PC-3 (cell line): ENCODE data around the gene PTPRN. TPM values are rescaled to one million over a fixed set of nuclear protein-coding genes. Genes with fewer than 3 reads are reported as not detected.

Source experiments
- ATAC-seq: fragments of 200-7000 bp; cut with Tn5 transposase; 2 replicates; pipeline ENCODE4 v1.9.1; 2020; ENCODE audit warnings: mild to moderate bottlenecking, moderate library complexity
- BruUV-seq: library from RNA; stranded (reverse); fragments of 400-500 nt; replicated peaks from 2 replicates; lab custom pipeline; 2021; lab: Mats Ljungman, UMichigan
- CTCF ChIA-PET: fragments of 300-600 bp; sonication (Branson Sonifier 250); formaldehyde crosslinking; loops from one replicate; lab custom pipeline; 2022; ENCODE audit warnings: antibody characterized with exemption; lab: Charles Lee
- POLR2A ChIA-PET: fragments of 300-600 bp; sonication (Branson Sonifier 250); formaldehyde crosslinking; loops from one replicate; lab custom pipeline; 2022; ENCODE audit warnings: antibody characterized with exemption; ENCODE audit not compliant: unreplicated experiment; lab: Charles Lee
- DNase-seq: peaks from one replicate; pipeline ENCODE4 v3.0.0-alpha.2; 2015
- H2AFZ ChIP-seq: fragments of 300-600 bp; sonication (generic); 2 replicates; pipeline ENCODE4 v1.6.0; 2016; ENCODE audit warnings: antibody characterized with exemption, low read length
- H3F3A ChIP-seq: fragments of 300-600 bp; sonication (generic); one replicate; pipeline ENCODE4 v1.6.0; 2017; ENCODE audit warnings: antibody characterized with exemption, low read length, control low read depth, mild to moderate bottlenecking; ENCODE audit not compliant: unreplicated experiment
- H3K27ac ChIP-seq: fragments of 300-600 bp; sonication (generic); 2 replicates; pipeline ENCODE4 v1.5.1; 2016; ENCODE audit warnings: mild to moderate bottlenecking, low read length
- H3K27me3 ChIP-seq: fragments of 300-600 bp; sonication (generic); 2 replicates; pipeline ENCODE4 v1.6.1; 2016; ENCODE audit warnings: low read length, mixed read lengths
- H3K36me3 ChIP-seq: fragments of 300-600 bp; sonication (generic); 2 replicates; pipeline ENCODE4 v1.6.1; 2016; ENCODE audit warnings: low read depth, mixed run types, low read length, mixed read lengths
- H3K4me1 ChIP-seq: fragments of 300-600 bp; sonication (generic); 2 replicates; pipeline ENCODE4 v1.5.1; 2016; ENCODE audit warnings: low read length; ENCODE audit not compliant: insufficient read depth
- H3K4me2 ChIP-seq: fragments of 300-600 bp; sonication (generic); 2 replicates; pipeline ENCODE4 v1.6.0; 2016; ENCODE audit warnings: low read length
- H3K4me3 ChIP-seq: fragments of 300-600 bp; sonication (generic); 2 replicates; pipeline ENCODE4 v1.5.1; 2016; ENCODE audit warnings: mild to moderate bottlenecking, low read length, mixed read lengths
- H3K79me2 ChIP-seq: fragments of 300-600 bp; sonication (generic); 2 replicates; pipeline ENCODE4 v1.6.1; 2017; ENCODE audit warnings: low read length, mixed read lengths
- H3K9ac ChIP-seq: fragments of 300-600 bp; sonication (generic); 2 replicates; pipeline ENCODE4 v1.6.0; 2016; ENCODE audit warnings: mild to moderate bottlenecking, low read length
- H3K9me2 ChIP-seq: fragments of 300-600 bp; sonication (generic); replicated peaks from 2 replicates; pipeline ENCODE4 v1.6.1; 2016; ENCODE audit warnings: mixed run types, low read length, mixed read lengths
- H3K9me3 ChIP-seq: fragments of 300-600 bp; sonication (generic); 2 replicates; pipeline ENCODE4 v1.6.1; 2016; ENCODE audit warnings: low read length, mixed read lengths
- H4K20me1 ChIP-seq: fragments of 300-600 bp; sonication (generic); 2 replicates; pipeline ENCODE4 v1.6.1; 2016; ENCODE audit warnings: low read length, mixed read lengths
- EZH2 ChIP-seq: fragments of 300-600 bp; sonication (generic); IDR thresholded peaks from one replicate; pipeline ENCODE4 v1.6.1; 2017; ENCODE audit warnings: antibody characterized with exemption, mild to moderate bottlenecking, low read length; ENCODE audit not compliant: unreplicated experiment
- EZH2phosphoT487 ChIP-seq: fragments of 300-600 bp; sonication (generic); IDR thresholded peaks from 2 replicates; pipeline ENCODE4 v1.6.1; 2018; ENCODE audit warnings: mild to moderate bottlenecking, antibody characterized with exemption, low read length, borderline replicate concordance
- intact Hi-C: fragments of 100-400 bp; cut with micrococcal nuclease; formaldehyde crosslinking; loops from 2 replicates; pipeline ENCODE4 v1.9.0; 2023
- total RNA-seq: library from RNA; depleted of rRNA; stranded (reverse); fragments of >200 nt; gene quantifications from 2 replicates; pipeline ENCODE4 v1.2.3, GENCODE V29; 2014
- TF ChIP-seq, protein P1 (sequence below): fragments of 300-600 bp; sonication (generic); conservative IDR thresholded peaks from 2 replicates; pipeline ENCODE4 v1.5.1; 2017; ENCODE audit warnings: antibody characterized with exemption, low read depth, mild to moderate bottlenecking, low read length

Gene PTPRN
- total RNA-seq, 1 experiment from 2014 or later: 0.07 TPM

DNA sequence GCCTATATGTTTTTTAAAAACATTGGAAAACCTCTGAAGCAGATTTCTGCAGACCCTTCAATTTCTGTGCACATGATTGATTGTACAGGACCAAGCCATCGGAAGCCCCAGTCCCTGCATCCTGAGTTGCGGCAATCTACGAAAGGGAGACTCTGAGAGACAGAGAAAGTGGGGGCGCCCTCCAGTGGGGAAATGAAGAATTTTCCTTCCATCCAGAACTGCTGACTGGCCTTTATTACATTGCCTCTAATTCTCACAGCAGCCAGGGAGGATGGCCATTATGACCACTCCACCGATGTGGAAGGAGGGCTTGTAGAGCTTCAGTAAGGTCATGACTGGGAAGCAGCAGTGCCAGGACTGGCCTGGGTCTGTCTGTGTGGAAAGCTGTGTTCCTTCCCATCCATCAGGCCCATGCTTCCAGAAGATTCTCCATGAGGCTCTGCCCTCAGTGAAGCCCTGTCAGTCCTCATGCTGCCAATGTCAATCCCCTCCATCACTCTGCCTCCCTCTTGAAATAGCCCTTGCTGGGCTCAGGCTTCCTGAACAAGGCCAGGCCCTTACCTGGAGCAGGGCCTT, 43.3 kb upstream of the PTPRN start:
- intact Hi-C loops: no loop called here
- BruUV-seq: no TSS peak
- Histone ChIP-seq H3K9me3 (no peaks in the 10 kb centered on the region), H3K9me2 (no peaks in the 10 kb centered on the region), H3K9ac (no peak overlapping the region), H2AFZ (no peak overlapping the region), H3K27me3 (no peaks in the 10 kb centered on the region), H3K79me2 (no peaks in the 10 kb centered on the region), H3F3A (no peaks in the 10 kb centered on the region), H3K4me2 (no peak overlapping the region), H3K27ac (no peak overlapping the region), H3K4me1 (no peaks in the 10 kb centered on the region), H4K20me1 (no peaks in the 10 kb centered on the region), H3K36me3 (no peaks in the 10 kb centered on the region), H3K4me3 (no peak overlapping the region)
- peak; percentile 80 for DNase-seq
- ATAC-seq: peak; percentile 90
- TF ChIP-seq EZH2 (no peak), EZH2phosphoT487 (no peak)
- TF ChIP-seq, protein P1, sequence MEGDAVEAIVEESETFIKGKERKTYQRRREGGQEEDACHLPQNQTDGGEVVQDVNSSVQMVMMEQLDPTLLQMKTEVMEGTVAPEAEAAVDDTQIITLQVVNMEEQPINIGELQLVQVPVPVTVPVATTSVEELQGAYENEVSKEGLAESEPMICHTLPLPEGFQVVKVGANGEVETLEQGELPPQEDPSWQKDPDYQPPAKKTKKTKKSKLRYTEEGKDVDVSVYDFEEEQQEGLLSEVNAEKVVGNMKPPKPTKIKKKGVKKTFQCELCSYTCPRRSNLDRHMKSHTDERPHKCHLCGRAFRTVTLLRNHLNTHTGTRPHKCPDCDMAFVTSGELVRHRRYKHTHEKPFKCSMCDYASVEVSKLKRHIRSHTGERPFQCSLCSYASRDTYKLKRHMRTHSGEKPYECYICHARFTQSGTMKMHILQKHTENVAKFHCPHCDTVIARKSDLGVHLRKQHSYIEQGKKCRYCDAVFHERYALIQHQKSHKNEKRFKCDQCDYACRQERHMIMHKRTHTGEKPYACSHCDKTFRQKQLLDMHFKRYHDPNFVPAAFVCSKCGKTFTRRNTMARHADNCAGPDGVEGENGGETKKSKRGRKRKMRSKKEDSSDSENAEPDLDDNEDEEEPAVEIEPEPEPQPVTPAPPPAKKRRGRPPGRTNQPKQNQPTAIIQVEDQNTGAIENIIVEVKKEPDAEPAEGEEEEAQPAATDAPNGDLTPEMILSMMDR: peak; percentile 82
- CTCF ChIA-PET: interaction anchor here (0.7 kb wide), 1 partner anchor 376 kb away, joined by 4 read pairs; no protein-coding TSS in a partner anchor
- POLR2A ChIA-PET: no interaction called here

DNA sequence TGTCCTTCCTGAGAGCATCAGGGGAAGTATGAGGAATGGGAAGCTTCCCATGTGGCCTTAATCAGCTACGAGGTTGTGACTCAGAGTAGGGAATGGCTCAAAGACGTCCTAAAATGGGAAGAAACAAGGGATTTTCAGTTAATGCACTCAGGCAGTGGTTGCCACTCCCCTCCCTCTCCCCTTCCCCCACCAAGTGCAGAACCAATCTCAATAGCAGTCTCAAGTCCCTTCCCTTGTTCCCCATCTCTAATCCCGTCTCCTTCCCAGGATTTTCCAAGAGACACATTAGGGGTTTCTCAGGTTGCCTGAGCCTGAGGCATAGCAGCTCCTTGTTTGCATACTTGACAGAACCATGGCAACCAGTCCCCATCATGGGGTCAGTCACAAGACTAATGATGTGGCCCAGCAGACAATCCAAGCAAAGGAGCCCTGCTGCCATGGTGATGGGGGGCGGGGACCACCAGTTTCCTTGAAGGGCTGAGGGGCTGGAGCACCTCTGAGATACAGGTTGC, 41.6 kb upstream of the PTPRN start:
- no peaks in the 10 kb centered on the region for H3K4me1 ChIP-seq
- H3K27me3 ChIP-seq: no peaks in the 10 kb centered on the region
- no peak overlapping the region for H2AFZ ChIP-seq
- BruUV-seq: no TSS peak
- no peaks in the 10 kb centered on the region for H3K9me2 ChIP-seq
- no peak overlapping the region for H3K9ac ChIP-seq
- TF ChIP-seq EZH2 (no peak), EZH2phosphoT487 (no peak)
- TF ChIP-seq, protein P1: no peak
- H4K20me1 ChIP-seq: no peaks in the 10 kb centered on the region
- no peak overlapping the region for H3K27ac ChIP-seq
- ATAC-seq (no peak), DNase-seq (no peak)
- H3K79me2 ChIP-seq: no peaks in the 10 kb centered on the region
- intact Hi-C loops: no loop called here
- ChIA-PET CTCF (interaction anchor here (0.6 kb wide), 1 partner anchor 93 kb away, joined by 3 read pairs; no protein-coding TSS in a partner anchor), POLR2A (interaction anchor here (0.6 kb wide), 1 partner anchor 37 kb away, joined by 12 read pairs; no protein-coding TSS in a partner anchor)
- no peaks in the 10 kb centered on the region for H3K36me3 ChIP-seq
- H3K9me3 ChIP-seq: no peaks in the 10 kb centered on the region
- no peak overlapping the region for H3K4me3 ChIP-seq
- H3K4me2 ChIP-seq: no peak overlapping the region
- no peaks in the 10 kb centered on the region for H3F3A ChIP-seq

DNA sequence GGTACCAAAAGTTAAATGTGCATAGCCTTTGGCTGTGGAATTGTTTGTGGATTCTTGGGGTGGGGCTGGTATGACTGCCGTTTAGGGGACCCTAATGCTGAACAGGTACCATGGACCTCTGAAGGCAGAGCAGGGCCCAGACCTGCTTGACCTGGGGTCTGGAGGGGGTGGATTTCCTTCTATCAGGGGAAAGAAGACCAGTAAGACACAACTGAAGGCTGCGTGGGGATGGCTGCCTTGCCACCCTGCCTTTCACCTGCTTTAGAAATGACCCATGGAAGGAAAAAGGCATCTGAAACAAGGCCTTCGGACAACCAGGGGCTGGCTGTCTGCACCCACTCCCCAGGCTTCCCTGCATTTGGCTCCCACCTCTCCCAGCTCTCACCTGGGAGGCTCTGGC, 41.0 kb upstream of the PTPRN start:
- H3K9me2 ChIP-seq: no peaks in the 10 kb centered on the region
- intact Hi-C loops: no loop called here
- H3K79me2 ChIP-seq: no peaks in the 10 kb centered on the region
- no peak overlapping the region for H3K4me2 ChIP-seq
- H3K27me3 ChIP-seq: no peaks in the 10 kb centered on the region
- no peak overlapping the region for H3K27ac ChIP-seq
- H3K9ac ChIP-seq: no peak overlapping the region
- ChIA-PET POLR2A (interaction anchor here (0.6 kb wide), 1 partner anchor 238 kb away, joined by 6 read pairs; no protein-coding TSS in a partner anchor), CTCF (interaction anchor here (1.0 kb wide), 1 partner anchor 25 kb away, joined by 3 read pairs; no protein-coding TSS in a partner anchor)
- no peak overlapping the region for H3K4me3 ChIP-seq
- ATAC-seq: no peak
- DNase-seq: no peak
- H3K4me1 ChIP-seq: no peaks in the 10 kb centered on the region
- BruUV-seq: no TSS peak
- no peaks in the 10 kb centered on the region for H3F3A ChIP-seq
- no peaks in the 10 kb centered on the region for H3K9me3 ChIP-seq
- no peaks in the 10 kb centered on the region for H4K20me1 ChIP-seq
- H2AFZ ChIP-seq: no peak overlapping the region
- TF ChIP-seq EZH2 (no peak), EZH2phosphoT487 (no peak)
- TF ChIP-seq, protein P1: no peak
- no peaks in the 10 kb centered on the region for H3K36me3 ChIP-seq
